CD14-positive monocyte (primary cell): Measurements from ENCODE around the gene THAP3. TPM values are rescaled to one million over a fixed set of nuclear protein-coding genes. Genes with fewer than 3 reads are reported as not detected.

Experiments used
- DNase-seq, 3 donors: peaks; one replicate each; pipeline ENCODE4 v3.0.0-alpha.2; 2011 to 2022
- H2AFZ ChIP-seq: 2 replicates; pipeline ENCODE4 v1.6.0; 2012; ENCODE audit warnings: mild to moderate bottlenecking, low read depth, low read length, inconsistent platforms; ENCODE audit not compliant: insufficient read depth, poor library complexity, severe bottlenecking
- H3K27ac ChIP-seq, 2 donors: 1 replicate in 1 of 2; 2 replicates in 1 of 2; pipeline ENCODE4 v1.5.1; 2012 to 2013; ENCODE audit warnings: low read length in 2 of 2, control low read depth in 1 of 2, inconsistent platforms in 1 of 2, low read depth in 1 of 2, mild to moderate bottlenecking in 1 of 2
- H3K27me3 ChIP-seq, 2 donors: one replicate each; pipeline versions ENCODE4 v1.6.0 to v1.6.1; 2011 to 2013; ENCODE audit warnings: low read length in 2 of 2; ENCODE audit not compliant: control insufficient read depth in 2 of 2, insufficient read depth in 2 of 2
- H3K36me3 ChIP-seq, 2 donors: replicated peaks in 1 of 2; 1 replicate in 1 of 2; 2 replicates in 1 of 2; pipeline versions ENCODE4 v1.5.1 to v1.6.1; 2012 to 2013; ENCODE audit warnings: low read length in 2 of 2, control low read depth in 1 of 2, inconsistent platforms in 1 of 2, mild to moderate bottlenecking in 1 of 2; ENCODE audit not compliant: insufficient read depth in 2 of 2, control insufficient read depth in 1 of 2
- H3K4me1 ChIP-seq, 2 donors: 1 replicate in 1 of 2; 2 replicates in 1 of 2; pipeline versions ENCODE4 v1.5.1 to v1.6.1; 2012 to 2013; ENCODE audit warnings: low read length in 2 of 2, control low read depth in 1 of 2, inconsistent platforms in 1 of 2, mild to moderate bottlenecking in 1 of 2, moderate library complexity in 1 of 2; ENCODE audit not compliant: insufficient read depth in 2 of 2, control insufficient read depth in 1 of 2
- H3K4me2 ChIP-seq: replicated peaks from 2 replicates; pipeline ENCODE3; 2012; ENCODE audit warnings: low read length, moderate library complexity, mild to moderate bottlenecking; ENCODE audit not compliant: poor library complexity, severe bottlenecking; ENCODE audit errors: extremely low read depth
- H3K4me3 ChIP-seq, 3 experiments: fragments of 200-600 bp in 1 of 3; sonication (generic) in 1 of 3; replicated peaks in 1 of 3; 1 replicate in 2 of 3; 2 replicates in 1 of 3; pipeline ENCODE4 v1.5.1; 2011 to 2013; ENCODE audit warnings: low read length in 3 of 3, mild to moderate bottlenecking in 3 of 3, control low read depth in 2 of 3, low read depth in 2 of 3, inconsistent platforms in 1 of 3, moderate library complexity in 1 of 3
- H3K79me2 ChIP-seq: 2 replicates; pipeline ENCODE4 v1.6.0; 2012; ENCODE audit warnings: mild to moderate bottlenecking, control low read depth, inconsistent platforms, low read length, moderate library complexity; ENCODE audit not compliant: insufficient read depth
- H3K9ac ChIP-seq: 2 replicates; pipeline ENCODE4 v1.6.0; 2017; ENCODE audit warnings: low read length, mild to moderate bottlenecking; ENCODE audit not compliant: insufficient read depth, poor library complexity, severe bottlenecking
- H3K9me3 ChIP-seq, 2 donors: replicated peaks in 1 of 2; 1 replicate in 1 of 2; 2 replicates in 1 of 2; pipeline versions ENCODE4 v1.5.1 to v1.6.1; 2012 to 2013; ENCODE audit warnings: low read length in 2 of 2, control low read depth in 1 of 2; ENCODE audit not compliant: control insufficient read depth in 1 of 2, insufficient read depth in 1 of 2
- H4K20me1 ChIP-seq: 2 replicates; pipeline ENCODE4 v1.6.0; 2012; ENCODE audit warnings: mild to moderate bottlenecking, low read length, control low read depth, moderate library complexity; ENCODE audit not compliant: insufficient read depth
- H3K27ac Mint-ChIP-seq, 7 donors: one replicate each; pipeline ENCODE4 v1.8.0; 2020; ENCODE audit warnings: mild to moderate bottlenecking in 7 of 7, mixed read lengths in 7 of 7, moderate library complexity in 6 of 7, inconsistent platforms in 2 of 7
- H3K27me3 Mint-ChIP-seq, 3 donors: one replicate each; pipeline ENCODE4 v1.8.0; 2021 to 2022; ENCODE audit warnings: low read depth in 3 of 3, mild to moderate bottlenecking in 3 of 3, mixed read lengths in 3 of 3, moderate library complexity in 3 of 3, inconsistent platforms in 1 of 3
- H3K36me3 Mint-ChIP-seq, 2 donors: one replicate each; pipeline ENCODE4 v1.8.0; 2020; ENCODE audit warnings: mixed read lengths in 2 of 2, inconsistent platforms in 1 of 2, mild to moderate bottlenecking in 1 of 2
- H3K4me1 Mint-ChIP-seq: one replicate; pipeline ENCODE4 v1.8.0; 2020; ENCODE audit warnings: mild to moderate bottlenecking, mixed read lengths
- H3K4me3 Mint-ChIP-seq, 2 donors: one replicate each; pipeline ENCODE4 v1.8.0; 2020; ENCODE audit warnings: mild to moderate bottlenecking in 2 of 2, mixed read lengths in 2 of 2, moderate library complexity in 1 of 2
- H3K9me3 Mint-ChIP-seq, 7 donors: one replicate each; pipeline ENCODE4 v1.8.0; 2020 to 2022; ENCODE audit warnings: mixed read lengths in 7 of 7, mild to moderate bottlenecking in 6 of 7, moderate library complexity in 6 of 7, inconsistent platforms in 2 of 7
- CTCF ChIP-seq: fragments of 200-600 bp; IDR thresholded peaks from one replicate; pipeline ENCODE4 v1.8.0; 2022; ENCODE audit warnings: antibody characterized with exemption, mild to moderate bottlenecking
- WGBS: methylation state at CpG from one replicate; pipeline ENCODE4 v1.1.5; 2013; ENCODE audit warnings: missing lambda C conversion rate; ENCODE audit not compliant: insufficient coverage; 5-methylcytosine and 5-hydroxymethylcytosine counted together
- intact Hi-C, 2 donors: fragments of 100-400 bp; cut with micrococcal nuclease; formaldehyde crosslinking; loops; one replicate each; pipeline versions ENCODE4 v1.15.0 to v1.15.1; 2023
- polyA plus RNA-seq, 3 donors: library from polyadenylated mRNA; depleted of rRNA in 1 of 3; unstranded in 2 of 3; stranded (reverse) in 1 of 3; fragments of 300-500 nt in 2 of 3; fragments of >200 nt in 1 of 3; fragmentation: Illumina TruSeq in 2 of 3; gene quantifications; 1 replicate in 2 of 3; 2 replicates in 1 of 3; pipeline ENCODE4 v1.2.3, GENCODE V29; 2012 to 2021

Gene THAP3
- polyA plus RNA-seq, 3 donors: 10.3 to 12.8 (median 10.3) TPM

GRCh38 chr1:6627841-6628545 is 3.3 kb downstream of the THAP3 start:
- peaks cover 0 to 4% (median 0%) of the 10 kb centered on the region in 3 donors for H3K27me3 Mint-ChIP-seq
- peak overlapping the region in 1 of 2 donors; percentile 18 for H3K4me3 Mint-ChIP-seq
- H3K4me1 Mint-ChIP-seq: peaks cover 20% of the 10 kb centered on the region
- Histone ChIP-seq H3K4me2 (no peak overlapping the region), H3K36me3 (peaks cover 39 to 60% of the 10 kb centered on the region in 2 donors), H3K4me3 (no peak overlapping the region), H3K4me1 (peaks cover 14 to 17% of the 10 kb centered on the region in 2 donors), H3K27me3 (no peaks in the 10 kb centered on the region), H4K20me1 (peaks cover 24% of the 10 kb centered on the region), H2AFZ (no peak overlapping the region), H3K79me2 (peaks cover 27% of the 10 kb centered on the region), H3K27ac (no peak overlapping the region), H3K9ac (no peak overlapping the region), H3K9me3 (no peaks in the 10 kb centered on the region)
- intact Hi-C loops: loop anchor here in 1 of 2 donors (10.0 kb wide), 1 partner anchor 157 kb away; the partner anchor contains the start of gene CAMTA1
- no peak for TF ChIP-seq CTCF
- DNase-seq: no peak
- peaks cover 44 to 66% of the 10 kb centered on the region in 2 donors for H3K36me3 Mint-ChIP-seq
- no peaks in the 10 kb centered on the region for H3K9me3 Mint-ChIP-seq
- 93% methylated on average over 20 of the region's 21 CpGs for WGBS
- peak overlapping the region in 3 of 7 donors; percentile 15 to 41 (median 25) for H3K27ac Mint-ChIP-seq

GRCh38 chr1:6628971-6629479 is 4.4 kb downstream of the THAP3 start:
- no peak for DNase-seq
- intact Hi-C loops: loop anchor here in 1 of 2 donors (10.0 kb wide), 1 partner anchor 156 kb away; the partner anchor contains the start of gene CAMTA1
- H2AFZ ChIP-seq: no peak overlapping the region
- Mint-ChIP-seq H3K27ac (no peak overlapping the region), H3K4me1 (peaks cover 20% of the 10 kb centered on the region), H3K36me3 (peaks cover 52 to 76% of the 10 kb centered on the region in 2 donors), H3K27me3 (peaks cover 0 to 4% (median 0%) of the 10 kb centered on the region in 3 donors), H3K4me3 (no peak overlapping the region), H3K9me3 (no peaks in the 10 kb centered on the region)
- TF ChIP-seq CTCF: no peak
- peaks cover 27% of the 10 kb centered on the region for H3K79me2 ChIP-seq
- 88% methylated on average over 9 of the region's 12 CpGs for WGBS
- H3K36me3 ChIP-seq: peaks cover 49 to 68% of the 10 kb centered on the region in 2 donors
- H3K27me3 ChIP-seq: no peaks in the 10 kb centered on the region
- no peak overlapping the region for H3K4me3 ChIP-seq
- H3K27ac ChIP-seq: no peak overlapping the region
- H3K4me2 ChIP-seq: no peak overlapping the region
- H3K9me3 ChIP-seq: no peaks in the 10 kb centered on the region
- H3K9ac ChIP-seq: no peak overlapping the region
- H4K20me1 ChIP-seq: peaks cover 24% of the 10 kb centered on the region
- peaks cover 14 to 17% of the 10 kb centered on the region in 2 donors for H3K4me1 ChIP-seq
